ENCODE results near the gene NCKAP5.

NCKAP5 gene

DNA sequence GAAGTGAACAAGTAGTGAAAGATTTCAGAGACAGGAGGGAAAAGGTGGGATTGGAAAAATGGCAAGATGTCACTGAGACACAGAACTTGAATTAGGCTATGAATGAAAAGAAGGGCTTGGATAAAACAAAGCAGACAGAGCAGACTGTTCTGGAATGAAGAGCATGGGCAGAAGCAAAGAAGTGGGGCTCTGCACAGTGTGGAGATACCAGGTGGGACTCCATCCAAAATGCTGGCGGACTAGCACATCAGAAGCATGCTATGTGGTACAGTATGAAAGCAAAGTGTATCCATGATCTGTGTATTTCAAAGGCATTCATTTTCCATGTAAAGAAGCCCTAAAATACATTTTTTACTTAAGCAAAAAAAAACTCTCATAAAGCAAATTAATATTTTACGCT, 487.4 kb downstream of the NCKAP5 start:
- DNase-seq (ENCODE audit: low read depth), result no peak

DNA sequence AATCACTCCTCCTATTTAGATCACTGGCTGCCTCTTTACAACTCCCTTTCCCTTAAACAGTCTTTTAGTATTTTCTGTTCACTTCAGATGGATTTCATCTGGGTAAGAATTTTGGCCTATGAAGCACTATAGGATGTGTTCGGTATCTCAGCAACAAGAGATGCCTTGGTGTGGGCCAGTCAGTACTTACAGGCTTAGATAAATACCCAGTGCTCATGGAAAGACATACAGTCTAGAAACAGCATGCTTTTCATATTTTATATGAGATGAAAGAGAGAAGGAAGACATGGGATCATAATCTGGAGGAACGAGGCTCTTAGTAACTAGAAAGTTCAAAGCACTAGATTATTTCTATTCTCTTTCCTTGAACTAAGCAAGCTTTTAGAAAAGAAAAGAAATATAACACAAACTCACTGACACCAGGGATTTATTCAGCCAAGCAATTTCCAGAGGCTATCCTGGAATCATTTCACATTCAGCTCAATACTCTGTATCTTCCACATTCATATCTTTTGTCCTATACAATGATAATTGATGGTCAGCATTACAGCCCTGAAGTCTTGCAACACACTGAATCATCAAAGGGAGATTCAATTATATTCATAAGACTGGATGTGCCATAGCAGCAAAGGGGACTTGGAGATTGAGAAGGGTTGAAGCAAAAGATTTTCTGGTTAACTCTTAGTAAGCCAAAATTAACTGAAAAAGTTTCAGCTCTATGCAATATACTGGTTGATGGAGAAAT, 489.4 kb downstream of the NCKAP5 start:
- DNase-seq (ENCODE audit: low read depth), result no peak

- DNase-seq (ENCODE audit: low read depth), result no peak
These were observed 490.9 kb downstream of the NCKAP5 start for GRCh38 chr2:133077269-133077822.

GRCh38 chr2:133072837-133073694, 495.2 kb downstream of the NCKAP5 start:
- no peak for DNase-seq (ENCODE audit: low read depth)

- no peak for DNase-seq (ENCODE audit: low read depth)
These were observed 504.5 kb downstream of the NCKAP5 start for GRCh38 chr2:133063775-133064174.

DNA sequence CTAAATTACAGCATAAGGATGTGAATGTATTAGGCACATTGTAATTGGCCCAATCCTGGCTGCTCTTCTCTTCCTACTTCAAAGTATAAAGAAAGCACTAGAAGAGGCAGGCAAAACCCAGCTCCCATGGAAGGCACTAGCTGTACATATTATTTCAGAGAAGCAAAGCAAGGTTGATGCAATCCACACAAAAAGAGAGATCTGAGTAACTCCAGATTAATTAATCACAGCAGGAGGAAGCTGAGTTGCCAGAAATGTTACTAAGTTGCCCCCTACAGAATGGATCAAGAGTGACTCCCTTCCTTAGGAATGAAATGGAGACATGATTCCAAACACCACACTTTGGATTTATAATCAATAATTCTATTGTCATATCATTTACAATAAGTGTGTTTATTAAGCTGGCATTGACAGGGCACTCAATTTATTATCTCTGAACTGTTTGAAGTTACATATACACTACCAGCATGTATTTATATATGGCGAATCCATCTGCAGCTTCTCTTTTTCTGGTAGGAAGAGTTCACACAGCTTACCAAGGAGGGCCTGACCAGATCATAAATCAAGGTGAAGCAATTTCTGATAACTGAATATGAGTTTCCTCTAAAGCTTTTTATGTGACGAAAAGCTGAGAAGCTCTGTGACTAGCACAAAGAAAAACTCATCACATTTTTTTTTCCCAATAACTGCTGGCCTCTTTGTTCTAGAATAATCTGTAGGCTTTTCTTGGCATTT, 505.2 kb downstream of the NCKAP5 start:
- DNase-seq (ENCODE audit: low read depth), result no peak

GRCh38 chr2:133061874-133062593, 506.2 kb downstream of the NCKAP5 start:
- DNase-seq (ENCODE audit: low read depth), result no peak

DNA sequence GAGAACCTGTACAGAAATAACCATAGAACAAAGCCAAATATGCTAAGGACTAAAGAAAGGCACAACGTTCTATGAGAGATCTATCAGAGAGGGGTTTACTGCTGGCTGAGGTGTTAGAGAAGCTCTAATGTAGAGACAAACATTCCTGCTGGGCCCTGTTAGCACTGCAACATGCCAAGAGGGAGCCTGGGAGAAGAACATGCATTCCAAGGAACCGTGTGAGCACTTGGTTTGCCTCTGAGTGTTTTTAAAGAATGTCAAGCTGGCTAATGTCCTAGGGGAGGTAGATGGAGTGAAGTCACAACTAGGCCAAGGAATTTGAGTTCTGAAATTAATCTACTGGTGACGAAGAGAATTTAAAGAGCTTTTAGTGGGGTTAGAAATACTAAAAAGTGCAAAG, 514.0 kb downstream of the NCKAP5 start:
- no peak for DNase-seq (ENCODE audit: low read depth)

- no peak for DNase-seq (ENCODE audit: low read depth)
These were observed 514.7 kb downstream of the NCKAP5 start for GRCh38 chr2:133053541-133053940.

DNA sequence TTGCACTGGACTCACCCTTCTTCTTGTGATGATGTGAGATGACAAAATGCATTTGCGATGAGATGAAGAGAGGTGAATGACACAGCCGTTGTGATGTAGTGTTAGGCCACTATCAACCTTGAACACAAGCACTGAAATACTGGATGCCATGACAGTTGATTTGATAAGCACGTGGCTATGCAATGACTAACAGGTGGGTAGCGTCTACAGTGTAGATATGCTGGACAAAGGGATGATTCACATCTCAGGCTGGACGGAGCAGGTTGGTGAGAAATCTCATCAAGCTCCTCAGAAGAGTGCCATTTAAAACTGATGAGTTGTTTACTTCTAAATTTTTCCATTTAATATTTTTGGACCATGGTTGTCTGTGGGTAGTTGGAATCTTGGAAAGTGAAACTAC, 522.5 kb downstream of the NCKAP5 start:
- DNase-seq (ENCODE audit: low read depth), result no peak

GRCh38 chr2:133044556-133044955, 523.7 kb downstream of the NCKAP5 start:
- no peak for DNase-seq (ENCODE audit: low read depth)

DNA sequence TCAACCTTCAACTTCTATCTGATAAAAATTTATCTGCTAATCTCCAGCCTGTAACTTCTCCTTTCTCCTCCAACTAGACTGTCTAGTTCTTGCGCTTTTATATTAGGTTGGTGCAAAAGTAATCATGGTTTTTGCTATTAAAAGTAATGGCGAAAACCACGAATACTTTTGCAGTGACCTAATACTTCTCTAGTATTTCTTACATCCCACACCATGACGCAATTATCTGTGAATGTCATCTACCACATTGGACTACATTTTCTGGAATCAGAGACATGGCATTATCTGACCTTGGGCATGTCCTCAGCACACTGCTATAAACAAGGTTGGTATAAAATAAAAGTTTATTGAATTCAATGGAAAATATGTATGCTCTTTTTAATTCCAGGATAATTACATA, 528.1 kb downstream of the NCKAP5 start:
- DNase-seq (ENCODE audit: low read depth), result no peak

- no peak for DNase-seq (ENCODE audit: low read depth)
These were observed 528.7 kb downstream of the NCKAP5 start for GRCh38 chr2:133039531-133039930.

- no peak for DNase-seq (ENCODE audit: low read depth)
These were observed 541.6 kb downstream of the NCKAP5 start for GRCh38 chr2:133026536-133027177.

GRCh38 chr2:133025004-133025403, 543.3 kb downstream of the NCKAP5 start:
- DNase-seq (ENCODE audit: low read depth), result no peak

GRCh38 chr2:133012847-133013734, 555.2 kb downstream of the NCKAP5 start:
- no peak for DNase-seq (ENCODE audit: low read depth)

DNA sequence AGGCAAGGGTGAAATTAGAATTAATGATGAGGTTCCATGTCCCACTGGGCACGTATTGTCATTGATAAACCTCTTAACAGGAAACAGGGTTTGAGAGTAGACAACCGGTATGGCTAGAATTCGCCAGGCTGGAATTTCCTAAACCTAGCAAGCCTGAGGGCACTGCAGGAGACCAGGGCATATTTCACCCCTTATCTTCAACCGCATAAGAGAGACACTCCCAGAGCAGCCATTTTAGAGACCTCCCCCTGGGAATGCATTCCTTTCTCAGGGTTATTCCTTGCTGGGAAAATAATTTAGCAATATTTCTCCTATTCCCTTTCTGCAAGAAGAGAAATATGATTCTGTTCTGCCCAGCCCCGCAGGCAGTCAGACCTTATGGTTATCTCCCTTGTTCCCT, 563.6 kb downstream of the NCKAP5 start:
- no peak for DNase-seq (ENCODE audit: low read depth)

DNA sequence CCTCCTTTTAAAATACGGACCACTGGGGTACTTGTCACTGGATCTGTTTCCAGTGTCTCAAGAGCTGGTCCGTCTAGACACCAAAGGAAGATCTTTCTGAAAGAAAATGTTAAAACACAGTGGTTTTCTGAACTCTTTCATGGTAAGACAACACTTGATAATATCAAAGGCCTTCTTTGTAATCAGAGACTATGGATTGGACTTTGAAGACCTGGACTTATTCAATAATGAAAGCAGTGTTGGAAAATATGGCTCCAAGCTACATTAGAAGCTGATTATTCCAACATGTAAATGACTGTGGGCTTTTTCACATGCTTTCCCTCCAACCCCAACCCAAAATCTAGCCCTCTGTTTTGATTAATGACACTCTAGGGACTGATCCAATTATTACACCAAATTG, 568.8 kb downstream of the NCKAP5 start:
- no peak for DNase-seq (ENCODE audit: low read depth)

GRCh38 chr2:132998221-132998620, 570.0 kb downstream of the NCKAP5 start:
- DNase-seq (ENCODE audit: low read depth), result no peak

DNA sequence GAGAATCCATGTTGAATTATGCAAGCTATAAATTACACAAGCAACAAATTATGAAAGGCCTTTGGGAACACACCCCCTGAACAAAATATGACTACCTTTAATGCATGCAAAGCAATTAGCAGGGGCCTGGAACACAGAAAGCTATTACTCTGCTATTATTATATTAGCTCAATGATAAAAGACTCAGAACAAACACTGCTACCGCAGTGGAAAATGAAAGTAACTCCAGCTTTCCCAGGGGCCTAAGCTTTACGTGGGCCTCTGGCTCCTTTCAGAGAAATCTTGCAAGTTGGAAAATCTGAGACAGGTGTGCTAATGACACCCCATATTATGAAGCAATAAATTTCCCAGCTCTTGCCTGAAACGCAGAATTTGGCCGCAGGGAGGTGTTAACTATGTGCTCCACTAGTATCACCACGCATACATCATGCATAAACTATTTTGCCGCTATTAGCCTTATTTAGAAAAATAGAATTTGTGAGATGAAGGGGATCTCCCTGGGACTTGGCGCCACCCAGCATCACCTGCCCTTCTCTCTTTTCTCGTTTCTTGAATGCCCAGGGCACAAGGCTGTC, 576.7 kb downstream of the NCKAP5 start:
- DNase-seq (ENCODE audit: low read depth), result no peak

Data from activated T-helper 1 cell treated with Interleukin-2 at 50 U/mL for 16 hours (primary cell).